Lower lobe of right lung (tissue), 2 donors: Measurements from ENCODE around the gene STXBP4. TPM values are rescaled to one million over a fixed set of nuclear protein-coding genes. Genes with fewer than 3 reads are reported as not detected.
A peak's percentile ranks its signal among the peaks of the same experiment; 100 is the strongest.

ENCODE experiments used
- ATAC-seq, 2 donors: fragments of 200-7000 bp; cut with Tn5 transposase; one replicate each; pipeline ENCODE4 v1.9.1; 2020 to 2022; ENCODE audit warnings: mild to moderate bottlenecking in 2 of 2, moderate library complexity in 2 of 2
- DNase-seq: peaks from one replicate; pipeline ENCODE4 v3.0.0-alpha.2; 2020
- H3K27ac ChIP-seq: fragments of 200-600 bp; one replicate; pipeline ENCODE4 v1.8.0; 2022
- H3K27me3 ChIP-seq: fragments of 200-600 bp; one replicate; pipeline ENCODE4 v1.8.0; 2022; ENCODE audit warnings: low read depth
- H3K36me3 ChIP-seq: fragments of 200-600 bp; one replicate; pipeline ENCODE4 v1.8.0; 2022; ENCODE audit warnings: mild to moderate bottlenecking
- H3K4me1 ChIP-seq: fragments of 200-600 bp; one replicate; pipeline ENCODE4 v1.8.0; 2022
- H3K4me3 ChIP-seq: fragments of 200-600 bp; one replicate; pipeline ENCODE4 v1.8.0; 2022; ENCODE audit warnings: mild to moderate bottlenecking
- H3K9me3 ChIP-seq: fragments of 200-600 bp; one replicate; pipeline ENCODE4 v1.8.0; 2022
- intact Hi-C: fragments of 100-400 bp; cut with DNase I; formaldehyde crosslinking; loops from one replicate; pipeline ENCODE4 v1.11.0; 2022
- total RNA-seq: library from RNA; stranded (reverse); fragmentation: NEBNext Ultra II Directional; extraction: Animal tissue kit (Norgen Biotek cat#: 25700); gene quantifications from one replicate; pipeline ENCODE4 v1.2.1, GENCODE V29; 2021
- TF ChIP-seq, protein P1 (sequence below): fragments of 200-600 bp; IDR thresholded peaks from one replicate; pipeline ENCODE4 v1.8.0; 2022; ENCODE audit warnings: antibody characterized with exemption, mild to moderate bottlenecking
- donor health status: DM: no; HTN: yes; CAD: no; lungs with severe emphysema.

STXBP4 gene
- total RNA-seq, 1 donor from 2014 or later = 11.8 TPM

DNA sequence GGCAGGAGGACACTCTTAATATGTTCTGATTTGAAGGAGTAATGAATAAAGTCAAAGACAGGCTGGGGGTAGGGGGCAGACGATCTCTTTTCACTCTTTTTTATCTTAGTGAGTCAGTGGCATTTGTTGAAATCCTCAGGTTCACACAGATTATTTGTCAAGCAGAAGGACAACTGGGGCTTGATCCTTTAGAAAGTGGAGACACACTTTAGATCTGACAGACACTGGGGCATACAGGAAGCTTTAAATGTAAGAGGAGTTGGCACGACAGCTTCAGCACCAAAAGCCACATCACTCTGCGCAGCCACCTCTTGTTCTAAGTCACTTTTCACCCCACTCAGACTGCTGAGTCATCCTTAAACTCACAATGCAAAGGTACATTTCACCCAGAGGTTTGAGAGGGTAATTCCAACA is 121.5 kb downstream of the STXBP4 start:
- no peaks in the 10 kb centered on the region for H3K27me3 ChIP-seq
- no peak overlapping the region for H3K27ac ChIP-seq
- H3K9me3 ChIP-seq = no peaks in the 10 kb centered on the region
- ATAC-seq (peak; percentile 52 to 67), DNase-seq (no peak)
- no peak overlapping the region for H3K4me3 ChIP-seq
- no peaks in the 10 kb centered on the region for H3K36me3 ChIP-seq
- H3K4me1 ChIP-seq = no peaks in the 10 kb centered on the region
- intact Hi-C loops = no loop called here
- TF ChIP-seq, protein P1, sequence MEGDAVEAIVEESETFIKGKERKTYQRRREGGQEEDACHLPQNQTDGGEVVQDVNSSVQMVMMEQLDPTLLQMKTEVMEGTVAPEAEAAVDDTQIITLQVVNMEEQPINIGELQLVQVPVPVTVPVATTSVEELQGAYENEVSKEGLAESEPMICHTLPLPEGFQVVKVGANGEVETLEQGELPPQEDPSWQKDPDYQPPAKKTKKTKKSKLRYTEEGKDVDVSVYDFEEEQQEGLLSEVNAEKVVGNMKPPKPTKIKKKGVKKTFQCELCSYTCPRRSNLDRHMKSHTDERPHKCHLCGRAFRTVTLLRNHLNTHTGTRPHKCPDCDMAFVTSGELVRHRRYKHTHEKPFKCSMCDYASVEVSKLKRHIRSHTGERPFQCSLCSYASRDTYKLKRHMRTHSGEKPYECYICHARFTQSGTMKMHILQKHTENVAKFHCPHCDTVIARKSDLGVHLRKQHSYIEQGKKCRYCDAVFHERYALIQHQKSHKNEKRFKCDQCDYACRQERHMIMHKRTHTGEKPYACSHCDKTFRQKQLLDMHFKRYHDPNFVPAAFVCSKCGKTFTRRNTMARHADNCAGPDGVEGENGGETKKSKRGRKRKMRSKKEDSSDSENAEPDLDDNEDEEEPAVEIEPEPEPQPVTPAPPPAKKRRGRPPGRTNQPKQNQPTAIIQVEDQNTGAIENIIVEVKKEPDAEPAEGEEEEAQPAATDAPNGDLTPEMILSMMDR = no peak

- TF ChIP-seq, protein P1 = no peak
- Histone ChIP-seq H3K9me3 (no peaks in the 10 kb centered on the region), H3K27me3 (no peaks in the 10 kb centered on the region), H3K4me1 (no peaks in the 10 kb centered on the region), H3K4me3 (no peak overlapping the region), H3K36me3 (no peaks in the 10 kb centered on the region), H3K27ac (no peak overlapping the region)
- ATAC-seq (no peak), DNase-seq (no peak)
- intact Hi-C loops = no loop called here
These were observed 124.8 kb downstream of the STXBP4 start for GRCh38 chr17:55093353-55093752.

DNA sequence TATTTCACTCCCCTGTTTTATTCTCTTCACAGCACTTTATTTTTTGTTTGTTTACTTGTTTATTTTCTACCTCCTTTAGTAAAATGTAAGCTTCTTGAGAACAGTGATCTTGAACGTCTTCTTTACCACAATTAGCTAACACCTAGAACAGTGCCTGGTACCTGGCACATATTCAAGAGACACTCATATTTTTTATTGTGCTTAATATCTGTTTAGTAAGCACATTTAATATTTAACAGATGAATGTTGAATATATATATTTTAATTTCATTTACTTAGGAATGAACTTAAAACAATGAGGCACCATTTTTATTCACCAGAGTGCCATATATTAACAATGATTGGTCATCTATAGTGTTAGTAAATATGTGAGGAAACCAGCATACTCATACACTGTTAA is 130.2 kb downstream of the STXBP4 start:
- TF ChIP-seq, protein P1 = no peak
- Histone ChIP-seq H3K4me1 (no peaks in the 10 kb centered on the region), H3K27ac (no peak overlapping the region), H3K27me3 (no peaks in the 10 kb centered on the region), H3K9me3 (no peaks in the 10 kb centered on the region), H3K36me3 (no peaks in the 10 kb centered on the region), H3K4me3 (no peak overlapping the region)
- intact Hi-C loops = no loop called here
- DNase-seq = no peak
- ATAC-seq = no peak

DNA sequence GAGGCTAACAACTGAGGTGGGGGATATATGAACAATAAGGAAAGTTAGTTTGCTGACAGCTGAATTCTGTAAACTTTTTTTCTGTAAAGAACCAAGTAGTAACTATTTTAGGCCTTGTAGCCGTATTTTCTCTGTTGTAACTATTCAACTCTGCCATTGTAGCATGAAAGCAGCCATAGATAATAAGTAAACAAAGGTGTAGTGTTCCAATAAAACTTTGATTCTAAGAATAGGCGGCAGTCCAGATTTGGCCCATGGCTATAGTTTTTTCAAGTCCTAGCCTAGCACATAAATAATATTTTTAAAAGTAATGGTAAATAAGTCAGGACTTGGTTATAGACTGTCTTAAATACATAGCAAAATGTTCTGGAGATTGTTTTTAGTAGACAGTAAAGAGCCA is 142.0 kb downstream of the STXBP4 start:
- TF ChIP-seq, protein P1 = no peak
- Histone ChIP-seq H3K27ac (no peak overlapping the region), H3K27me3 (no peaks in the 10 kb centered on the region), H3K9me3 (peaks cover 1% of the 10 kb centered on the region), H3K36me3 (no peaks in the 10 kb centered on the region), H3K4me1 (no peaks in the 10 kb centered on the region), H3K4me3 (no peak overlapping the region)
- intact Hi-C loops = no loop called here
- DNase-seq = no peak
- ATAC-seq = no peak

- no peak overlapping the region for H3K4me3 ChIP-seq
- TF ChIP-seq, protein P1 = no peak
- H3K4me1 ChIP-seq = no peaks in the 10 kb centered on the region
- DNase-seq (no peak), ATAC-seq (no peak)
- intact Hi-C loops = no loop called here
- no peaks in the 10 kb centered on the region for H3K36me3 ChIP-seq
- H3K9me3 ChIP-seq = no peaks in the 10 kb centered on the region
- H3K27me3 ChIP-seq = no peaks in the 10 kb centered on the region
- H3K27ac ChIP-seq = no peak overlapping the region
These were observed 145.7 kb downstream of the STXBP4 start for GRCh38 chr17:55114283-55114682.

- Histone ChIP-seq H3K27ac (no peak overlapping the region), H3K9me3 (no peaks in the 10 kb centered on the region), H3K4me1 (no peaks in the 10 kb centered on the region), H3K36me3 (no peaks in the 10 kb centered on the region), H3K4me3 (no peak overlapping the region), H3K27me3 (no peaks in the 10 kb centered on the region)
- TF ChIP-seq, protein P1 = no peak
- DNase-seq (no peak), ATAC-seq (no peak)
- intact Hi-C loops = no loop called here
These were observed 147.9 kb downstream of the STXBP4 start for GRCh38 chr17:55116440-55116914.
